Measurements from ENCODE around the gene ASTN2.

The ASTN2 gene

GRCh38 chr9:117030254-117030768, 384.5 kb downstream of the ASTN2 start:
- no peak for TF ChIP-seq CTCF (conservative IDR thresholded peaks at IDR 0.05)
- H3K27ac ChIP-seq, result no peak overlapping the region

- TF ChIP-seq ZFX (IDR thresholded peaks at IDR 0.05) (no peak), CTCF (conservative IDR thresholded peaks at IDR 0.05) (no peak)
- H3K27ac ChIP-seq, result no peak overlapping the region
Observed at GRCh38 chr9:117029341-117029740, 385.5 kb downstream of the ASTN2 start.

GRCh38 chr9:117028103-117028858, 386.6 kb downstream of the ASTN2 start:
- TF ChIP-seq ZFX (IDR thresholded peaks at IDR 0.05) (no peak), CTCF (conservative IDR thresholded peaks at IDR 0.05) (no peak)
- no peak overlapping the region for H3K27ac ChIP-seq

- no peak for TF ChIP-seq ZFX (IDR thresholded peaks at IDR 0.05)
- no peak for TF ChIP-seq CTCF (conservative IDR thresholded peaks at IDR 0.05)
- H3K27ac ChIP-seq, result no peak overlapping the region
Observed at GRCh38 chr9:117021906-117022305, 393.0 kb downstream of the ASTN2 start.

GRCh38 chr9:117018966-117019617, 395.8 kb downstream of the ASTN2 start:
- H3K27ac ChIP-seq, result no peak overlapping the region

GRCh38 chr9:117017414-117017985, 397.4 kb downstream of the ASTN2 start:
- TF ChIP-seq ZFX (IDR thresholded peaks at IDR 0.05) (no peak), CTCF (conservative IDR thresholded peaks at IDR 0.05) (no peak)
- H3K27ac ChIP-seq, result no peak overlapping the region

More at GRCh38 chr9:117018966-117019617, 395.8 kb downstream of the ASTN2 start:
- no peak for TF ChIP-seq ZFX (IDR thresholded peaks at IDR 0.05)
- no peak for TF ChIP-seq CTCF (conservative IDR thresholded peaks at IDR 0.05)

- H3K27ac ChIP-seq, result no peak overlapping the region
Observed at GRCh38 chr9:117014061-117014460, 400.8 kb downstream of the ASTN2 start.

More at GRCh38 chr9:117014061-117014460, 400.8 kb downstream of the ASTN2 start:
- no peak for TF ChIP-seq ZFX (IDR thresholded peaks at IDR 0.05)
- TF ChIP-seq CTCF (conservative IDR thresholded peaks at IDR 0.05), result no peak
